ENCODE measurements around the gene ECI1. TPM values are rescaled to one million over a fixed set of nuclear protein-coding genes. Genes with fewer than 3 reads are reported as not detected.

Gene ECI1
- total RNA-seq, 4 donors from 2014 or later = 60.2 to 114 (median 95.6) TPM

- Histone ChIP-seq H3K36me3 (peaks cover 0 to 41% (median 0%) of the 10 kb centered on the region in 3 donors), H3K27me3 (no peaks in the 10 kb centered on the region), H3K9me3 (no peaks in the 10 kb centered on the region), H3K27ac (no peak overlapping the region), H3K4me1 (peaks cover 0 to 19% (median 11%) of the 10 kb centered on the region in 4 donors), H3K4me3 (no peak overlapping the region)
- DNase-seq = no peak
- TF ChIP-seq CTCF (IDR thresholded peaks at IDR 0.05) = no peak
- TF ChIP-seq POLR2A (IDR thresholded peaks at IDR 0.05) = no peak
These were observed 24.5 kb downstream of the ECI1 start for GRCh38 chr16:2226918-2227317.

DNA sequence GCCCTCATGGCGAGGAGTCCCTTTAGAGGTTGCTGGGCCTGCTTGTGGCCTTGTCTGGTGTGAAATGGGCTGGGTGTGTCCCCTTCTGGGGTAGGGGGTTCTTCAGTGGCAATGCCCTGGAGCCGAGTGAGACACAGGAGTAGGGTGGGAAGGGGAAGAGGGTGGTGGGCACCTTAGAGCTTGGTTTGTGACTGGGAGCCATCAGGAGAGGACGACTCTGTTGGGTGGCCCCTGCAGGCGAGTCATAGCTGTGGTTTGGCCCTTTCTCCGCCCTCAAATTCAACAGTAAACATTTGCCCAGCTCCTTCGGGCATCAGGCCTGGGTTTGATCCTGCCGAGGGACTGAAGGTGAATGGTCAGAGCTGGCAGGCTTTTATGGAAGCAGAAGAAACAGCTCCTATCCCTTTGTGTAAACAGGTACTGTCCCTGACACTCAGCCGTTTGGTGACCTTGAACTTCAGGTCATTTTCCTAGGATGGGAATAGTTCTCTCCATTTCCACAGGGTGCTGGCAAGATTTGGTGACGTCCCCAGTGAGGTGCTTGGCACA is 25.1 kb downstream of the ECI1 start:
- peaks cover 0 to 19% (median 11%) of the 10 kb centered on the region in 4 donors for H3K4me1 ChIP-seq
- peaks cover 0 to 35% (median 0%) of the 10 kb centered on the region in 3 donors for H3K36me3 ChIP-seq
- no peak overlapping the region for H3K4me3 ChIP-seq
- no peak for DNase-seq
- H3K9me3 ChIP-seq = no peaks in the 10 kb centered on the region
- H3K27me3 ChIP-seq = no peaks in the 10 kb centered on the region
- no peak overlapping the region for H3K27ac ChIP-seq
- no peak for TF ChIP-seq CTCF (IDR thresholded peaks at IDR 0.05)
- no peak for TF ChIP-seq POLR2A (IDR thresholded peaks at IDR 0.05)

GRCh38 chr16:2223942-2224486 is 27.4 kb downstream of the ECI1 start:
- TF ChIP-seq CTCF (IDR thresholded peaks at IDR 0.05) = peak in 3 of 6 experiments; percentile 18 to 40 (median 27)
- no peak for TF ChIP-seq POLR2A (IDR thresholded peaks at IDR 0.05)
- H3K4me1 ChIP-seq = peaks cover 0 to 19% (median 11%) of the 10 kb centered on the region in 4 donors
- DNase-seq = peak; percentile 23 to 72 (median 66)
- H3K36me3 ChIP-seq = peaks cover 0 to 13% (median 0%) of the 10 kb centered on the region in 3 donors
- peak overlapping the region; percentile 85 to 91 (median 87) for H3K27ac ChIP-seq
- no peaks in the 10 kb centered on the region for H3K9me3 ChIP-seq
- H3K4me3 ChIP-seq = peak overlapping the region; percentile 84 to 100 (median 91)
- no peaks in the 10 kb centered on the region for H3K27me3 ChIP-seq

- no peaks in the 10 kb centered on the region for H3K9me3 ChIP-seq
- TF ChIP-seq CTCF (IDR thresholded peaks at IDR 0.05) (peak in 1 of 6 experiments; percentile 22), POLR2A (IDR thresholded peaks at IDR 0.05) (peak; percentile 78 to 88)
- H3K4me3 ChIP-seq = peak within 1 kb of the TSS; percentile 84 to 100 (median 91)
- peaks cover 0 to 7% (median 0%) of the 10 kb centered on the region in 3 donors for H3K36me3 ChIP-seq
- peak; percentile 100 for DNase-seq
- H3K27me3 ChIP-seq = no peaks in the 10 kb centered on the region
- peaks cover 0 to 19% (median 11%) of the 10 kb centered on the region in 4 donors for H3K4me1 ChIP-seq
- H3K27ac ChIP-seq = peak within 1 kb of the TSS; percentile 85 to 91 (median 87)
These were observed 28.0 kb downstream of the ECI1 start, which contains the start of gene E4F1 for GRCh38 chr16:2223221-2223941. Gene E4F1 (plus strand): TSS chr16:2223591. CDS start chr16:2223614, 23 bp downstream.

GRCh38 chr16:2216330-2216729 is 35.1 kb downstream of the ECI1 start:
- DNase-seq = no peak
- H3K9me3 ChIP-seq = no peaks in the 10 kb centered on the region
- no peaks in the 10 kb centered on the region for H3K36me3 ChIP-seq
- no peaks in the 10 kb centered on the region for H3K27me3 ChIP-seq
- H3K4me1 ChIP-seq = peaks cover 0 to 20% (median 3%) of the 10 kb centered on the region in 4 donors
- TF ChIP-seq POLR2A (IDR thresholded peaks at IDR 0.05) = no peak
- TF ChIP-seq CTCF (IDR thresholded peaks at IDR 0.05) = no peak
- H3K4me3 ChIP-seq = no peak overlapping the region
- no peak overlapping the region for H3K27ac ChIP-seq
